GM21619 (cell line): ENCODE measurements around the gene SP140L.
A peak's percentile ranks its signal among the peaks of the same experiment; 100 is the strongest.
"Not testable (repeated sequence)": the region's sequence is repeated elsewhere in the genome, so short reads cannot be mapped to it uniquely, and the experiment has no call there.

Experiments used
- ATAC-seq: cut with Tn5 transposase; IDR thresholded peaks from one replicate; pipeline ENCODE4 v1.9.1; 2021; ENCODE audit not compliant: unreplicated experiment

Gene SP140L

DNA sequence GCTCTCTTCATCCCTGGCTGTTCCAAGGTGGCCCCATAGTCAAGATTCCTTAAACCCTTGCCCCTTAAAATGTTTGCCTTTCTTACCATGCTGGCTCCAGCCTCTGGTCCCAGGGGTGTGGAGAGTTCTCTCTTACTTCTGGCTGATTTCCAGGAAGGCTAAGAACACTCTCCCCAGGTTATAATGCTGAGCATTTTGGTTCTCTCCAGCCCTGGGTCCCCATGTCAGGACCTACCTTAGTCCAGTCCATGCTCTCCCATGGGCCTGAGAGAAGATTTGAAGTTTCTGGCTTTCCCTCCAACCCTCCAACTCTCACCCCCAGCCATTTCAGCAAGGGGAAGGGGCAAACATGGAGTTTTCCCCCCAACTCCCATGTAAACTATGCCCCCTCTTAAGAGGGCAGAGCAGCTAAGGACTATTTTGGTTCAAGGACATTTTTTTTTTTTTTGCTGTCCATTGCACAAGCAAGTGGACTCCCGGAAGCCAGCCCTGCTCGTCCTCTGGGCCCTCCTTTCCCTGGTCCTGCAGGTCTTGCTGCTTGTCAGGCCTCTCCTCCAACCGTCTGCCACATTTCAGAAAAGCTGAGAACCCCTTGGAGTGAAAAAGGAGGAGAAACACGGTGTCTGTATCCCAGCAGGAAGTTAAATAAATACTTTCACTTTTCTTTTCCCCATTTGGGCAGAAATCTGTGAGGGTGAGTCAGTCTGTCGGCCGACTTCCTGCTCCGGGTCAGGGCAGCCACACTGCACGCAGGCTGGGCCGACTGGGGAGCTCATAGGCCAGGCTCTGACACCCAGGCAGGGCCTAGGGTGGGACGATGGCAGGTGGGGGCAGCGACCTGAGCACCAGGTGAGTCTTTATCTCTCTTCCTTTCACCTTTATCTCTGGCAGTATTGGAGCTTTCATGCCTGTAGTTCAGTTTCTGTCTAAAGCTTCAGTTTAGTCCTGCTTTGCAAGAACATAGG is at the start of gene SP140L:
Gene SP140L, plus strand, starts transcription at position 741 of the 965 bp plus-strand sequence. Its CDS starts 77 bp downstream, at position 818.
- ATAC-seq, result peak; percentile 90

DNA sequence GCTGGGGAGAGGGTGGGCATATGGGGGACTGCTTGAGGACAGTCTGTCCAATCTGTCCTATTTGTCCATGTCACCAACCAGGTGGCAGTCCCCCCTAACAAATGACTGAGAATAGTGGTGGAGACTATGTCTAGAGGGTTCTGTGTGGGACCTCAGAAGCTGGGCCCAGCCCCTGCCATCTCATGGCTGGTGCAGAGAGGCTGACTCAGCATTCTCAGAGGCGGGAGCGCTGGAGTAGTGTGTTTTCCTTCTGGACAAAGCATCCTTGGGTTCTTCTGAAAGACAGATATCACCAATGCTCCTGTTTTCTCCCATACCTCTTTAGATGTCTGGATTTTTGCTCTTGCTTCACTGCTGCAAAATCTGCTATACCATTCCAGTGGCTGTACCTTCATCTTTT is 44.1 kb upstream of the SP140L start:
- no peak for ATAC-seq

DNA sequence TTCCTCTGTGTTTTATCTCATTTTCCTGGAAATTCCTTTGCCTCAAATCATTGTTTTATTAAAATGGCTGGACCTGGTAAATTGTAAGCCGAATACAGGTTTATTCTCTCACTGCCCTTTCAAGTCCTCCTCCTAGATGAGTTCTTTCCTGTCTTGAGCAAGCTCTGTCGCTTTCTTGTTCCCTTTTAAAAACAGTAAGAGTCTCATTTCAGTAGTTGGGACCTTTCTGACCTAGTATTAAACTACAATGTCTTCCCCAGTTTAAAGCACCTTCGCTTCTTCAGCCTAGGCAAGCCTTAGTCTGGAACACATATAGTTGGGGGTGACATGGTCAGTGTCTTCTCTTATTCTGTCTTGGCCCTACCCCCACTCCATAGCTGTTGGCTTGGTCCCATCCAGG is 40.9 kb upstream of the SP140L start:
- no peak for ATAC-seq

DNA sequence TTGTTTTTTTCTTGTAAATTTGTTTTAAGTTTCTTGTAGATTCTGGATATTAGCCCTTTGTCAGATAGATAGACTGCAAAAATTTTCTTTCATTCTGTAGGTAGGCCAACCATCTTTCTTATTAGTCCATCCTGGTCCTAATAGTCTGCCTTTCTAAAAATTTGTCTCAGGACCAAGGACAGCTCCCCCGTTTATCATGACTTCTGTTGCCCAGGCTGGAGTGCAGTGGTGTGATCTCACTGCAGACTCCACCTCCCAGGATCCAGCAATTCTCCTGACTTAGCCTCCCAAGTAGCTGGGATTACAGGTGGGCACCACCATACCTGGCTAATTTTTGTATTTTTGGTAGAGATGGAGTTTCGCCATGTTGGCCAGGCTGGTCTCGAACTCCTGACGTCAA is 37.7 kb upstream of the SP140L start:
- ATAC-seq, result not testable (repeated sequence)

DNA sequence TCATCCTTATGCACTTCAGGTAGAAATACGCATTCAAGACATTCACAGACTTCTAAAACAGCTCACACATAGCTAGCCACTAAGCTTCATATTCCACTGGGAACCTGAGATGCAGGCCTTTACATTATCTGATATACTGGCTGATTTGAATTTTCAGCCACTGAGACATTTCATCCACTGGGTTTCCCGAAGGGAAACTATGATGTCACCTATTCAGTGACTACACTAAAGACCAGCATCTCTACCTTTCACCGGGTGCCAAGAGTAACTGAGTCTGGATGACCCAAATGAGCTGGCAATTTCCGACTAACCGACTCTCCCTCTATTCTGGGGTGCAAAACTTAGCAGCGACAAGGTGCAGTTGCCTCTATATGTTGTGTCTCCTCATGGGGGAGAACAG is 31.8 kb upstream of the SP140L start:
- ATAC-seq, result no peak

DNA sequence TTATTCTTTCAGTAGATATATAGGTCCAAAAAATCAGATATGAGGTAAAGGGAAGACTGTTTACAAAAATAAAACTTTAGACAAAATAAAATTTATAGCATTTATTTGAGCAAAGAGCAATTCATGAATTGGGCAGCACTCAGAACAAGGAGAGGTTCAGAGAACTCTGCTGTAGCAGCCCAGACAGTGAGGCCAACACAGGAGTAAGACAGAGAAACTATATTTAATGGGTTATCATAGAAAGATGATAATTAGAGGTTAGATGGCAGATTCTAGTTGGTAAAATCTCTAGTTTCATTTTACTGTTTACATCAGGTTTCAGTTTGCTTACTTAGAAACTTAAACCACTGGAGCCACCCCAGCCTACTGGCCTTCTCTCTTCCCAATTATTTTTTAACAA is 30.1 kb upstream of the SP140L start:
- ATAC-seq, result no peak

DNA sequence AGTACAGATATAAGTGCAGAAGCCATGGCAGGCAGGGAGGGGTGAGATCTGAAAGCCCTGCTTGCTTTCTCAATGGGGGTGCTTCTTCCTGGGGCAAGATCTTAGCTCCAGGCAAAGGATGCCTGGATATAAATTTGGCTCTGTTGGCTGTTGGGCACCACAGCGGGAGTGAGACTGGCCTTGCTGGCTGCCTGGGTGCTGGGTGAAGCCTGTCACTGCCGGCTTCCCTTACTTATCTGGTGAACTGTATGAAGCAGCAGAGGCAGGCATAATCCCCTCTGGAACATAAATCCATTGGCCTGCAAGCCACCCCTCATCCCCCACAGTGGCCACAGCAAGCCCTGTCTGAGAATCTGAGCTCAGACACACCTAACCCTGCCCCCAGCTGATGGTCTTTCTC is 27.4 kb upstream of the SP140L start:
- ATAC-seq, result no peak

DNA sequence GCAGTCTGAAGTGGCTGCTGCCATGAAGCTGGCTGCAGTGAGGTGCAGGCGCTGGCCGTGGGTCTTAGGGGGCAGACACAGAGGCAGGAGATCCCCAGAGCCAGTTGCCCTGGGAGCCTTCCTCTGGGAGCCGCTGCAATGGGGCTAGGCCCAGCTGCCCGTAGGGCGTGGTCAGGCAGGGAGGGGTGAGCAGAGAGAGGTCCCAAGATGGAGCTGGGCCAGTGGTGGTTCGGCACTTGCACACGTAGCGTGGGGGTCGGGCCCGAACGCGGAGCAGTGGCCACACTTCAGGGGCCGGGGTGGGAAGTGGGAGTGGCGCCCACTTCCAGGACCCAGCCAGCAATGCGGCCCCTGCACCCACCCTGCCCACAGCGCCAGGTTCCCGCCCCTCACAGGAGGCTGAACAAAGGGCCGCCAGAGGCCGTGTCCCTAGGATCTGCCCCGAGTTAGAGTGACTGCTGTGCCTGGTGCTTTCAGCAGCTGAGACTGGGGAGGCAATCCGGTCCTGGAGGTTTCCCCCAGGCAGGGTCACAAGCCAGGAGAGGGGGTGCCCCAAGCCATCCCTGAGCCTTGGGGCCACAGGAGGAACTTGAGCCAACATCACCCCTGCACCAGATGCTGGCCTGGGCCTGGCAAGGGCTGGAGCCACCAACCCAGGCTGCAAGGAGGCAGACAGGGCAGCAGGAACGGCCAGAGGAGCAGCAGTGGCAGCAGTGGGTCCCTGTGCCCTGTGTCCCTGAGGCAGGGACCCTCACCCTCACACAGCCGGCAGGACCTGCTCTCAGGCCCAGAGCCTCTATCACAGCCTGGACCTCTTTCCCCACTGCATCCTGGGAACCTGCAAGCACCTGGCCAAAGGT is 21.3 kb upstream of the SP140L start:
- ATAC-seq, result no peak

DNA sequence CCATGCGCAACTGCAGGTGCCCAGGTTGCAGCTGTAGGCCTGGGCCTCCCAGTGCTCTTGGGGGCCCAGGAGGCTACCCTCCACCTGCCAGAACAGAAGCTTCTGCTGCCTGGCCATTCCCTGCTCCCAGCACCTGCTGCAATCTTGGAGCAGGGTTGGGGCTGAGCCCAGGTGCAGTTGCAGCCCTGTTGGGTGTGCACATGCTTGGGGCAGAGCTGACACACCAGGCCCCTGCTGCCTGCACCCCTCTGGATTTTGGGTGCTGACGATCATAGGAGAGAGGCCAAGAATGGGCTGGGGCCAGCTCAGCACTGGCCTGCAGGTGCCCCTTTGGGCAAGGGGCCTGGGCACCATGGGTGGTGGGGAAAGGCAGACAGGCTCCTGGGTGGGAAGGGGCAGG is 20.5 kb upstream of the SP140L start:
- no peak for ATAC-seq

DNA sequence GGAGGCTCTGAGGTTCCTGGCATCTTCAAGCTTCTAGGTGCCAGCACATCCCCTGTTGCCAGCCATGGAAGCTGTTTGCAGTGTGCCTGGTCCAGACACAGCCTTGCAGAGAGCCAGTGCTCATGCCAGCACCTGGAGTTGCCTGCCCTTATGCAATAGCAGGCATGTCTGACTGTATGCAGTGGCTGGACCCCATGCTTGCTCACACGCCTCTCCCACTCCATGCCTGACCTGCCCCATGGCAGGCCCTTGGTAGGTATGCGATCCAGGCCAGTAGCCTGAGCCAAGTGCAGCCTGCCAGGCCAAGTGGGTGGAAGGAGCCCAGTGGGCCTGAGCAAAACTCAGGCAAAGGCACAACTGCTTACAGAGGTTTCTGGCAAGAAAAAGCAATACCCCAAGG is 19.5 kb upstream of the SP140L start:
- ATAC-seq, result no peak

DNA sequence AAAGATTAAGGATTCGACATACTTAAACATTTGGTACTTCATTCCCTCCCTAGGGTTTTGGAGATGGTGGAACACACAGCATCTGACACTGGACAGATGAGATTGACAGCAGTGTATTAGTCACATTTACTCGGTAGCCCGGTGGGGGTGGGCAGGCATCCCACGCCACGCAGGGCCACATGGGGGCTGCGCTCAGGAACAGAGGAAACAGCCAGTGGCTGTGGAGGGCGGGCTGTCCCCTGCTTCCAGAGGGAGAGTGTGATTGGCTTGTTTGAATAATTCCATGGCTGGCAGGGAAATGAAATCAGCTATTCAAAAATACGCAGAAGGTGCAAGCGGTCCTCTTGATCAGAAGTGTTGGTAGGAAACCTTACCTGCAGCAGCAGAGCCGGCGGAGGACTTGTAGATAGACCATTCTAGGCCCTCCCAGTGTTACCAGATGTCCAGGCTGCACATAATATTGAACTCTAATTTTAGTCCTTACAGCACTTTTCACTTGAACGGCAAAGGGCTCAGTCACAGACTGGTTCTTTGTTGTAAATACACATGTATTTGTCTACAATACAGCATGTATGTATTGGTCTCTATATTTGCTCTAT is 18.5 kb upstream of the SP140L start:
- no peak for ATAC-seq

DNA sequence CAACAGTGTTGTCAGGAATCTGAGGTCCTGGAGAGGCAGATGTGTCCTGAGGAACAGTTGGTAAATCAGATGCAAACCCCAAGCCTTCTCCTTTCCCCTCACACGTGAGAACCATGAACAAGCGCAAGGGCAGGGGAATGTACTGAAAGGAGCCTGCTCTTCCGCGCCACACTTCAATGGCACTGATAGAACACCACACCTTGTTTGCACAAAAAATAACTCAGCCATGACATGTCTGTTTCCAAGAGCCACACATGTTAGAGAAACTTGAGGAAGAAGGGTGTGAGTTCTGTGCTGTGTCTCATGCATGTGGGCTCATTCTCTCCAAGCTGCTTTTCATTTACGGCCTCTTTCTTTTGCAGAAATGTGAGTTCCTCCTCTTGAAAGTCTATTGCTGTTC is 16.2 kb upstream of the SP140L start:
- ATAC-seq, result not testable (repeated sequence)

DNA sequence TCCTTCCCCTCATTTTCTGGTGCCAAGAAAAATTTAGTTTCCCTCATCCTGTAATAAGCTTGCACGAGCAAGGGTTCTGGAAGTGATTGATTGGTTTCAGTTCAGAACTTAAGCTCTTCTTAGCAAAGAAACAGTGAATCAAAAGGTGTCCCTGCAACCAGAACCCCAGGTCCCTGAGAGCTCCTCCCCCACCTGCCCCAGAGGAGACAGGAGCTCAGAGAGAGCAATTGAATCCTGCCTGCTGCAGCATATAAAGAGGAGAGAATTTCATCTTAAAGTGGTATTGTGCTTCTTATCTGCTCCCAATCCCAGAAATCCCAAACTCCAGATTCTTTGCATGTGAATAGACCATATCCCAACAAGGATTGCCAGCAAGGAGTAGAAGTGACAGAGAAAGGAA is 15.4 kb upstream of the SP140L start:
- ATAC-seq, result not testable (repeated sequence)

DNA sequence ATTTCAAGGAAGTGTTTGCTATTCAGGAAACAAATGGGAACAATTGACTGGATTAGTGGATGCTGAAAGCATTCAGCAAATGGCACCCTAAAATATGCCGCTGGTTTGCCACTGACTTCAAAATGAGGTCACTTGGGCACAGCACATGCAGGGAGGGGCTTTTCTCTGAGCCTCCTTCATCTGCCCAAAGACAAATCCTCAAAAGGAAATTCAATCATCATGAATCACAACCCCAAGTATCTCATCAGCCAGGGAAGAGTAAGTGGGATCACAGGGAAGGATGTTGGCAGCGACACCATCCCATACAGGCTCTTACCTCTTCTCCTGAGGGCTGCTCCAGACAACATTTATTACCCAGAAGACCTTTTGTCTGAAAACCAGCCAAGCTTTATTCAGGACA is 14.4 kb upstream of the SP140L start:
- no peak for ATAC-seq

DNA sequence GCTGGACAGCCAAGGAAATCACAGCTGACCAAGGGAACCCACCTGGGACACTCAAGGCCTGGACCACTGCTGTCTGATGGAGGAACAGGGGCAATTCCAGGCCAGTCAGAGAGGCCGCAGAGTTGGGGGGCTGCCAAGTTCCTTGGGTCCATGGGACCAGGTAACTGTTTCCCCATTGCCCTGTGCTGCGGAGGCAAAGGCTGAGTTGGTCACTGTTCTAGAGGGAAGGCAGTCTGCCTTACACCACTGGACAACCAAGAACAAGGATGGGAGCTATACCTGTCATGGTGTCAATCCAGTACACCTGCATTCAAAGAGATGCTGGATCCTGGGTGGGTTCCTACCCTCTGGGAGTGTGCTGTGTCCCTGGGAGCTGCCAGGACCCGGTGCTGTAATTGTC is 9.6 kb upstream of the SP140L start:
- ATAC-seq, result no peak

DNA sequence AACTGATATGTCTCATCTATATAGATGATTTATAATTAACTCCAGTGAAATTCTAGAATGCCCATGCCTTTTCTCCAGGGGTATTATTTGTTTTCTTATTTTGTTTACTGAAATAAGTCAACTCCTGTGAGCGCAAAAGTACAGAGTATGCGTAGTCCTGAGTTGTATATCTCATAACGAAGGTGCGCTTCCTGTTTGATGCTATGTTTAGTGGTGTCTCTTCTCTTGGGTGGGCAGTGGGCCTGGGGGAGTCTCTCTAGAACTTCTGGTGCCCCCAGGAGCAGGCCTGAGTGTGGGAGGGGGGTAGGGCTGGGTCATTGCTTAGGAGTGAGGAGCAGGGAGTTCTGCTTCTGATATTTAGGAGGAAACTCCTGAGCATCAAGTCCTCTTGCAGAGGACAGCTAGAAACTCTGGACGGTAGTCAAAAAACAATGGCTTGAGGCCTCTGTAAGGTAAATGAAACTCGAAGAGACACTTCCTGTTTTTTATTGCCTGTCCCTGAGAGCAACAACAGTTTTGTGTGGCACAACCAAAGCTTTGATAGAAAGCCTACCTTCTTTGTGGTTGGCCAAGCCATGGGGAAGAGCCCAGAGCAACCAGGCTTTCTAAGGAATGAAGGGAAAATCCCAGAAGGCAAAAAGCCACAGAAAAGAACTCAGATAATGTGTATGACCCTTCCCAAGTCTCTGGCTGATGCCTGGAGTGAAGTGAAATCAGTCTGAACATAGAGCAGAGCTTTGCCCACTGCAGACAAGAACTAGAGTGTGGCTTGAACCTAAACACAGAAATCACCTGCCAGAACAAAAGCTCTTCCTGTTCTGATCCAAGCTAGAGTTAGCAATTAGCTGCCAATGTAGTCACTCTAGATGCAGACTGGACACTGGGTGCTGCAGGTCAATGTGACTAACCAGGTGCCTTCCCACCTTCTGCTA is 8.5 kb upstream of the SP140L start:
- peak; percentile 7 for ATAC-seq

DNA sequence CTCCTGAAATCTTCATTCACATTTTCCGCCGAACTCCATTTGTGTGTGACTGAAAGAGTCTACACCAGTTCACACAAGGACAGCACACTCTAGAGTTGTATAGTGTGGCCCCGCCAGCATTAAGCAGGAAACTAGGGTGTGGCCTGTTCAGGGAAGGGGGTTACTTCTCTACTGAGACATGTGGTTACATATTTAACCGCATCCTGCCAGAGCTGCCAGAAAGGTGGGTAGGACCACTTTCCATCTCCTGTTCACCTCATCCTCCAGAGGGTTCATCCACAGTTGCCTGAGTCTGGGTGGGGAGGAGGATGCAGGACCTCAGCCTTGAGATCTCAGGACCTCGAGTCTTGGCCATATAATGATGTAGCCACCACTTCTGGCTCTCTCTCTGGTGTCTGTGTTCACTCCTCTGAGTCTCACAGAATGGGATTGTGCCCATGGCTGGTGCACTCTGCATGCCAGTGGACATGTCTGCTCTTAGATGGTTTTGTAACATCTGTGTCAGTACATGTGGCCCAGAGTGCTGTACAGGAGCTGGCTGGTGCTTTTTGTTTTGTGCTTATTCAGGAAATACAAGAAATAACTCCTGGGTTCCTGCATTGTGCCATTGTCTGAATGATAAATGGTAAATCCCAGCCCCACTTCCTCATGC is 7.7 kb upstream of the SP140L start:
- ATAC-seq, result peak; percentile 84

DNA sequence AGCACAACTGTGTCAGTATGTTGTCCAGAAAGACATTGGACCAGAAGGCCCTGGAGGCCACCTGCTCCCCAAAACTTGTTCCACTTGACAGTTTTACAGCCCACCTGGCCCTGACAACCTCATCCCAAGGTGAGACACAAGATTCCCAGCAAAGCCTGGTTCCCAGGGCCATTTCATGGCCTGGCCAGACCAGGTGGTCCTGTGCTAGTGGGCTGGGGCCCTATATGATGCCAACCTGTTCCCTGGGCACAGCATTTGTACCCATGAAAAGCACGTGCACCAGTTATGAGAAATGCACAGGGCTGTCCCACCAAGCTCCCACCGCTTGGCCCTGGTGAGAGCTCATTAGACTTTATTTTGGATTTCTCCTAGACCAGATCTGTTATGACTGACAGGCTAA is 6.0 kb upstream of the SP140L start:
- no peak for ATAC-seq

DNA sequence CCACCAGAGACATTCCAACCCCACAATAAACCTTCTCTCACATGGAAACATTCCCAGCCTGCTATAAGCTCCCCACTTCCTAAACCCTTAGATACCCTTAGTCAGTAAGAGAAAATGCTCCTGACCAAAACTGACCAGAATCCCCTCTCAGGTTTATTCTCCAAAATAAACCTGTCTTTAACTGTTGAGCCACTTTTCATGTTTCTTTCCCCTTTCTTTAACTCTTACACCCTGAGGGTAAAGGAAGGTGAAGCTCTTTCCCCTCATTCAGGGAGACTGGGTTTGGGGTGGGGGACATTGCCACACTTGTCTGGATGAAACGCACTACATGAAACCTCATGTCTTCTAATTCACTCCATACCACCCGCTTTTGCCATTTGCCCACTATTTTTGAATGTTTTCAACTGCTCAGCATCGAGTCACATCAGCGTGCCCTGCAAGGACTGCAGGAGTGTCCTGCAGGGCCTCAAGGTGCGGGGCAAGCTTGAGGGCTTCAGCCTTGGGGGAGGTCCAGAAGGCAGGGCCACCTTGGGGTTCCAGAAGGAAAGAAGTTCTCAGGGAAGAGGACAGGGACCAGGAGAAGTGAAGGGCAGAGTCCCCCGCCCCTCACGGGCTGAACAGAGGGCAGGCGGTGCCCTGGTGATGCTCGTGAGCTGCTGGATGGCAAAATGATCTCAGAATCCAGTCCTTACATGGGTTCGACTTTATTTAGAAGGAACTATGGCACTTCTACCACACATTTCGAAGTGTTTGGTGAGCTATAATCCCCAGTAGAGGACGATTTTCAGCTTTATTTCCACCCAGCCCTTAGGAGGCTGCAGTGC is 4.2 kb upstream of the SP140L start:
- ATAC-seq, result no peak
